ENCODE measurements around the gene CACNB1. TPM values are rescaled to one million over a fixed set of nuclear protein-coding genes. Genes with fewer than 3 reads are reported as not detected.

CACNB1 gene
- total RNA-seq, 1 experiment from 2014 or later: 44.1 TPM

DNA sequence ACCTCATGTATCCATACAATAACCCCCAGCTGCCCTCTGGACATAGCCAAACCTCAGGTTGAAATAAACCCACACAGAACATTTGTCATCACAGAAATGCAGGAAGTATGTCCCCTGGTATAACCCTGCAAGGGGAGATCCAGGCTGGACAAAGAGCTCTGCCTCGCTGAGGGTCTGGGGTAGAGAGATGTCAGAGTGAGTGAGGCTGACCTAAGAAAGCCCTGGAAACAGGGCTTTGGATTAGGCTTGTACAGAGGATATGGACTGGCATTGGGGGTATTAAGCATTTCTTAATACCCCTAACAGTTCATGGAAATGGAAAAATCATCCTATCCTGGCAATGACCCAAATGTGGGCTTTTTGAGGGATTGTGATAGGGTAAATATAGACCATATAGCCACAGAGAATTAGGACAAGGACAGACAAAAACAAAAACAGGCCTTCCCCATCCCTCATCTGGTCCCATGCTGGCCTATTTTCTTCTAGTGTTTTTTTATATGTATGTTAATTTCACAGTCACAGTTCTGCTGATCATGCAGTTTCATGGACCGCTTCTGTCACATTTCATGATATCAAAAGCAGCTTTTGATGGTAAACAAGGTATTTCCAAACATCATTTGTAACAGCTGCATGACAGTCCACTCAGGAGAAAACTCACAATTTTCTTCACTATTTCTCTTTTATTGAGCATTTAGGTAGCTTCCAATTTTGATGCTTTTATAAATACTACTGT lies 72.2 kb downstream of the CACNB1 start:
- no peak overlapping the region for H3K27ac Mint-ChIP-seq (ENCODE audit: unreplicated experiment)
- intact Hi-C loops (cut with micrococcal nuclease; ENCODE audit: unreplicated experiment): no loop called here
- TF ChIP-seq, protein P1, sequence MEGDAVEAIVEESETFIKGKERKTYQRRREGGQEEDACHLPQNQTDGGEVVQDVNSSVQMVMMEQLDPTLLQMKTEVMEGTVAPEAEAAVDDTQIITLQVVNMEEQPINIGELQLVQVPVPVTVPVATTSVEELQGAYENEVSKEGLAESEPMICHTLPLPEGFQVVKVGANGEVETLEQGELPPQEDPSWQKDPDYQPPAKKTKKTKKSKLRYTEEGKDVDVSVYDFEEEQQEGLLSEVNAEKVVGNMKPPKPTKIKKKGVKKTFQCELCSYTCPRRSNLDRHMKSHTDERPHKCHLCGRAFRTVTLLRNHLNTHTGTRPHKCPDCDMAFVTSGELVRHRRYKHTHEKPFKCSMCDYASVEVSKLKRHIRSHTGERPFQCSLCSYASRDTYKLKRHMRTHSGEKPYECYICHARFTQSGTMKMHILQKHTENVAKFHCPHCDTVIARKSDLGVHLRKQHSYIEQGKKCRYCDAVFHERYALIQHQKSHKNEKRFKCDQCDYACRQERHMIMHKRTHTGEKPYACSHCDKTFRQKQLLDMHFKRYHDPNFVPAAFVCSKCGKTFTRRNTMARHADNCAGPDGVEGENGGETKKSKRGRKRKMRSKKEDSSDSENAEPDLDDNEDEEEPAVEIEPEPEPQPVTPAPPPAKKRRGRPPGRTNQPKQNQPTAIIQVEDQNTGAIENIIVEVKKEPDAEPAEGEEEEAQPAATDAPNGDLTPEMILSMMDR (IDR thresholded peaks at IDR 0.05; ENCODE audit: unreplicated experiment): no peak
- BruUV-seq (replicated peaks): no TSS peak
- no peak for DNase-seq
- no peaks in the 10 kb centered on the region for H3K9me3 Mint-ChIP-seq (ENCODE audit: low read depth, unreplicated experiment)
- H3K27me3 Mint-ChIP-seq (ENCODE audit: unreplicated experiment): peaks cover 62% of the 10 kb centered on the region
- no peaks in the 10 kb centered on the region for H3K36me3 Mint-ChIP-seq (ENCODE audit: insufficient read depth, unreplicated experiment)
- no peaks in the 10 kb centered on the region for H3K4me1 Mint-ChIP-seq (ENCODE audit: low read depth, unreplicated experiment)
- no peak overlapping the region for H3K4me3 Mint-ChIP-seq (ENCODE audit: low read depth, unreplicated experiment)
- CTCF ChIA-PET: interaction anchor here (0.7 to 2.9 kb wide), 9 partner anchors 10 to 142 kb away, joined by 3 to 15 read pairs (median 4); no protein-coding TSS in a partner anchor

DNA sequence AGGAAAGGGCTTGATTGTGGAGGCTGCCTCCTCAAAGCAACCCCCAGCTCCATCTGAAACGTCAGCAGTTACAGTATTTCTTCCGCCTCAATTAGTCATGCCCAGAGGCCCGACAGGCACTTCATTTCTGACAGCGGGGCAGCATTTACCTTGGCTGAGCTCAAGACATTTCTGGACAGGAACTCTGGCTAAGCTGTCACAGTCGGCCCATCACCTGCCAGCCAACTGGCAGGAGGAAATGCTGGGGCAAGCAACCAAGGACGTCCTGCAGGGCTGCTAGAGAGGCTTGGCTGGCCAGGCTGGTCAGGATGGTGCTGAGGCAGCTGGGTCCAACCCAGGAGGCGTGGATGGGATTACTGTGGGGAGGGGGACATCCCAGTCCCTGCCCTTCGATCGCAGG lies 73.8 kb downstream of the CACNB1 start:
- no peak for DNase-seq
- Mint-ChIP-seq H3K9me3 (ENCODE audit: low read depth, unreplicated experiment) (no peaks in the 10 kb centered on the region), H3K27ac (ENCODE audit: unreplicated experiment) (no peak overlapping the region), H3K36me3 (ENCODE audit: insufficient read depth, unreplicated experiment) (no peaks in the 10 kb centered on the region), H3K27me3 (ENCODE audit: unreplicated experiment) (peaks cover 61% of the 10 kb centered on the region), H3K4me1 (ENCODE audit: low read depth, unreplicated experiment) (no peaks in the 10 kb centered on the region), H3K4me3 (ENCODE audit: low read depth, unreplicated experiment) (no peak overlapping the region)
- CTCF ChIA-PET: interaction anchor here (0.9 to 2.9 kb wide), 11 partner anchors 9 to 121 kb away, joined by 3 to 15 read pairs (median 5); no protein-coding TSS in a partner anchor
- BruUV-seq (replicated peaks): no TSS peak
- TF ChIP-seq, protein P1 (IDR thresholded peaks at IDR 0.05; ENCODE audit: unreplicated experiment): no peak
- intact Hi-C loops (cut with micrococcal nuclease; ENCODE audit: unreplicated experiment): no loop called here

Other genes with a start within 250 kb of the CACNB1 start
- not detected in 2 replicates for gene FBXO47, start 230.3 kb downstream of the CACNB1 start, total RNA-seq (2022)
- gene PLXDC1, start 46.0 kb downstream of the CACNB1 start, total RNA-seq (2022): 0.39 and 0.52 TPM in 2 replicates
- gene ARL5C, start 31.5 kb downstream of the CACNB1 start, total RNA-seq (2022): not detected in 2 replicates
- 6,584 and 6,763 TPM in 2 replicates for gene RPL19, start 2.6 kb upstream of the CACNB1 start, total RNA-seq (2022)
- gene STAC2, start 28.3 kb upstream of the CACNB1 start, total RNA-seq (2022): not detected in 2 replicates
- 70.3 and 71.5 TPM in 2 replicates for gene FBXL20, start 204.0 kb upstream of the CACNB1 start, total RNA-seq (2022)

Measured in Calu3 (cell line).